H9 (cell line): ENCODE measurements around the gene ZNF319. TPM values are rescaled to one million over a fixed set of nuclear protein-coding genes. Genes with fewer than 3 reads are reported as not detected.

Experiments
- DNase-seq: peaks from one replicate; pipeline ENCODE4 v3.0.0-alpha.2; 2017
- H2AFZ ChIP-seq: one replicate; pipeline ENCODE4 v1.6.1; 2013; ENCODE audit warnings: mild to moderate bottlenecking, low read length, control low read depth, moderate library complexity
- H2AK5ac ChIP-seq: 2 replicates; pipeline ENCODE4 v1.6.1; 2013; ENCODE audit warnings: low read length, control low read depth, mixed read lengths; ENCODE audit not compliant: insufficient read length
- H2BK120ac ChIP-seq: one replicate; pipeline ENCODE4 v1.6.1; 2013; ENCODE audit warnings: low read depth, mild to moderate bottlenecking, low read length, control low read depth, inconsistent platforms; ENCODE audit not compliant: poor library complexity, severe bottlenecking
- H2BK12ac ChIP-seq: 2 replicates; pipeline ENCODE4 v1.6.1; 2013; ENCODE audit warnings: low read length, control low read depth, mixed read lengths, low read depth; ENCODE audit not compliant: insufficient read length
- H2BK15ac ChIP-seq: 2 replicates; pipeline ENCODE4 v1.6.1; 2013; ENCODE audit warnings: low read depth, low read length, control low read depth
- H2BK20ac ChIP-seq: one replicate; pipeline ENCODE4 v1.6.1; 2013; ENCODE audit warnings: low read depth, mild to moderate bottlenecking, low read length, control low read depth, inconsistent platforms; ENCODE audit not compliant: poor library complexity, severe bottlenecking
- H2BK5ac ChIP-seq: 2 replicates; pipeline ENCODE4 v1.6.1; 2013; ENCODE audit warnings: low read length, control low read depth, mixed read lengths; ENCODE audit not compliant: insufficient read length
- H3K14ac ChIP-seq: 2 replicates; pipeline ENCODE4 v1.6.1; 2013; ENCODE audit warnings: low read length, control low read depth; ENCODE audit not compliant: insufficient read depth
- H3K18ac ChIP-seq: 2 replicates; pipeline ENCODE4 v1.6.1; 2013; ENCODE audit warnings: low read depth, mild to moderate bottlenecking, mixed read lengths, low read length, control low read depth; ENCODE audit not compliant: insufficient read length
- H3K23ac ChIP-seq: 2 replicates; pipeline ENCODE4 v1.6.1; 2013; ENCODE audit warnings: low read length, control low read depth, mixed read lengths, low read depth; ENCODE audit not compliant: insufficient read length
- H3K23me2 ChIP-seq: 2 replicates; pipeline ENCODE4 v1.6.1; 2013; ENCODE audit warnings: low read depth, mild to moderate bottlenecking, mixed read lengths, low read length, control low read depth; ENCODE audit not compliant: insufficient read length, poor library complexity, severe bottlenecking
- H3K27ac ChIP-seq: 2 replicates; pipeline ENCODE4 v1.5.1; 2013; ENCODE audit warnings: low read length, control low read depth, mixed read lengths, low read depth; ENCODE audit not compliant: insufficient read length
- H3K27me3 ChIP-seq: 2 replicates; pipeline ENCODE4 v1.6.1; 2013; ENCODE audit warnings: low read length, control low read depth, inconsistent platforms; ENCODE audit not compliant: insufficient read depth
- H3K4ac ChIP-seq: 2 replicates; pipeline ENCODE4 v1.6.1; 2013; ENCODE audit warnings: low read depth, mild to moderate bottlenecking, control low read depth, inconsistent platforms, low read length, moderate library complexity
- H3K4me1 ChIP-seq: 2 replicates; pipeline ENCODE4 v1.6.1; 2013; ENCODE audit warnings: low read length, control low read depth, inconsistent platforms; ENCODE audit not compliant: insufficient read depth
- H3K4me2 ChIP-seq: 2 replicates; pipeline ENCODE4 v1.6.1; 2013; ENCODE audit warnings: low read length, control low read depth, mixed read lengths; ENCODE audit not compliant: insufficient read length, insufficient read depth
- H3K56ac ChIP-seq: 2 replicates; pipeline ENCODE4 v1.6.1; 2013; ENCODE audit warnings: low read depth, mild to moderate bottlenecking, mixed read lengths, low read length, control low read depth; ENCODE audit not compliant: insufficient read length
- H3K79me1 ChIP-seq: 2 replicates; pipeline ENCODE4 v1.6.1; 2013; ENCODE audit warnings: low read depth, mild to moderate bottlenecking, moderate library complexity, low read length, control low read depth, inconsistent platforms; ENCODE audit not compliant: insufficient read depth, poor library complexity, severe bottlenecking
- H3K79me2 ChIP-seq: 2 replicates; pipeline ENCODE4 v1.6.1; 2013; ENCODE audit warnings: low read length, control low read depth, inconsistent platforms; ENCODE audit not compliant: insufficient read depth
- H3K9ac ChIP-seq: 2 replicates; pipeline ENCODE4 v1.6.1; 2013; ENCODE audit warnings: low read length, control low read depth, mixed read lengths; ENCODE audit not compliant: insufficient read length; ENCODE audit errors: extremely low read depth
- H3K9me3 ChIP-seq: one replicate; pipeline ENCODE4 v1.6.1; 2013; ENCODE audit warnings: low read depth, low read length, inconsistent platforms; ENCODE audit not compliant: control insufficient read depth
- H3T11ph ChIP-seq: one replicate; pipeline ENCODE4 v1.6.1; 2013; ENCODE audit warnings: mild to moderate bottlenecking, low read length, control low read depth, inconsistent platforms
- H4K20me1 ChIP-seq: one replicate; pipeline ENCODE4 v1.6.1; 2013; ENCODE audit not compliant: control insufficient read depth, insufficient read length, insufficient read depth
- H4K5ac ChIP-seq: 2 replicates; pipeline ENCODE4 v1.6.1; 2013; ENCODE audit warnings: low read depth, mild to moderate bottlenecking, mixed read lengths, low read length, control low read depth; ENCODE audit not compliant: insufficient read length
- H4K8ac ChIP-seq: replicated peaks from 2 replicates; pipeline ENCODE4 v1.6.1; 2013; ENCODE audit warnings: low read length, control low read depth, mixed read lengths, low read depth; ENCODE audit not compliant: insufficient read length
- H4K91ac ChIP-seq: 2 replicates; pipeline ENCODE4 v1.6.1; 2013; ENCODE audit warnings: low read depth, mild to moderate bottlenecking, moderate library complexity, mixed read lengths, low read length, control low read depth; ENCODE audit not compliant: insufficient read length
- H3K27ac Mint-ChIP-seq, 3 experiments: 2 replicates in 2 of 3; 3 replicates in 1 of 3; pipeline ENCODE4 v1.8.0; 2020 to 2021; ENCODE audit warnings: mixed read lengths in 3 of 3, mild to moderate bottlenecking in 1 of 3, moderate library complexity in 1 of 3
- H3K27me3 Mint-ChIP-seq: 2 replicates; pipeline ENCODE4 v1.8.0; 2021; ENCODE audit warnings: low read depth, mild to moderate bottlenecking, moderate library complexity, mixed read lengths
- H3K36me3 Mint-ChIP-seq, 3 experiments: 2 replicates in 2 of 3; 3 replicates in 1 of 3; pipeline ENCODE4 v1.8.0; 2020 to 2021; ENCODE audit warnings: low read depth in 3 of 3, mixed read lengths in 3 of 3; ENCODE audit not compliant: insufficient read depth in 1 of 3
- H3K4me1 Mint-ChIP-seq, 2 experiments: 2 replicates each; pipeline ENCODE4 v1.8.0; 2020; ENCODE audit warnings: mixed read lengths in 2 of 2
- H3K4me3 Mint-ChIP-seq, 2 experiments: 2 replicates in 1 of 2; 3 replicates in 1 of 2; pipeline ENCODE4 v1.8.0; 2020 to 2021; ENCODE audit warnings: mild to moderate bottlenecking in 2 of 2, mixed read lengths in 2 of 2, moderate library complexity in 1 of 2
- H3K9me3 Mint-ChIP-seq, 2 experiments: 2 replicates in 1 of 2; 3 replicates in 1 of 2; pipeline ENCODE4 v1.8.0; 2020; ENCODE audit warnings: mild to moderate bottlenecking in 2 of 2, mixed read lengths in 2 of 2, moderate library complexity in 1 of 2
- WGBS: extraction: QIAGEN DNeasy Blood & Tissue Kit; methylation state at CpG from one replicate; pipeline ENCODE4 v1.1.7; 2013; ENCODE audit warnings: missing lambda C conversion rate, low lambda C conversion rate, mixed read lengths; ENCODE audit not compliant: insufficient read length; ENCODE audit errors: extremely low coverage; 5-methylcytosine and 5-hydroxymethylcytosine counted together
- total RNA-seq: library from RNA; stranded (reverse); gene quantifications from 2 replicates; pipeline ENCODE4 v1.2.1, GENCODE V29; 2021
- TF ChIP-seq, protein P1 (sequence below): fragments of 200-600 bp; sonication (generic); conservative IDR thresholded peaks from 3 replicates; pipeline ENCODE4 v1.8.0; 2021; ENCODE audit warnings: antibody characterized with exemption, mild to moderate bottlenecking

ZNF319 gene
- total RNA-seq, 1 experiment from 2014 or later = 5.6 TPM

DNA sequence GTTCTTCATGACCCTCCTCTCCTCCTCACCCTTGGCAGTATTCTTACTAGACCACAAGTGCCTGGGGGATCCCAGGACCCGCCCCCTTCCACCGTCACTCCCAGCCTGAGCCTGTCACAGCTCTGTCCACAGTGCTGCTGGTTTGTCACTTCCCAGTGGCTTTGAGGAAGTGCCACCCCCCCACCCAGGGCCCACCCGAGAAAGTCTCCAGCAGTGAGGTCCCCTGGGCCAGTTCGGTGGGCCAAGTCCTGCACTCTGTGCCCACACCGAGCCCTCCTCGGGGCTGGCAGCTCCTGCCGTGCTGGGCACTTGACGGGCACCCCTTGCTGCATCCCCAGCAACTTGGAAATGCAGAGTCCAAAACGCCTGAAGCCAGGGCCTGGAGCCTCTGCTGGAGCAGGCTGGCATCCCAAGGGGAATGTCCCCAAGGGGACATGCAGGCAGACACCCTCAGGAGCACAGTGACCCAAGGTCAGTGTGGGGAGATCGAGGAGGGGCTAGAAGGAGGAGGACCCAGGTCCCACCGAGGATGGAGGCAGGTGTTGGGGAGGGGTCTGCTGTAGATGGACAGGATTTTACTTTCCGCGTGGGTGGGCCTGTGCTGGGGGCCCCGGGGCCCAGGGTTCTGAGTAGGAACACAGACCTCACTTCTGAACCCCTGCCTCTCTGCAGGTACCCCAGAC lies 40.6 kb upstream of the ZNF319 start:
- H3K14ac ChIP-seq = no peak overlapping the region
- no peaks in the 10 kb centered on the region for H3K79me1 ChIP-seq
- TF ChIP-seq, protein P1, sequence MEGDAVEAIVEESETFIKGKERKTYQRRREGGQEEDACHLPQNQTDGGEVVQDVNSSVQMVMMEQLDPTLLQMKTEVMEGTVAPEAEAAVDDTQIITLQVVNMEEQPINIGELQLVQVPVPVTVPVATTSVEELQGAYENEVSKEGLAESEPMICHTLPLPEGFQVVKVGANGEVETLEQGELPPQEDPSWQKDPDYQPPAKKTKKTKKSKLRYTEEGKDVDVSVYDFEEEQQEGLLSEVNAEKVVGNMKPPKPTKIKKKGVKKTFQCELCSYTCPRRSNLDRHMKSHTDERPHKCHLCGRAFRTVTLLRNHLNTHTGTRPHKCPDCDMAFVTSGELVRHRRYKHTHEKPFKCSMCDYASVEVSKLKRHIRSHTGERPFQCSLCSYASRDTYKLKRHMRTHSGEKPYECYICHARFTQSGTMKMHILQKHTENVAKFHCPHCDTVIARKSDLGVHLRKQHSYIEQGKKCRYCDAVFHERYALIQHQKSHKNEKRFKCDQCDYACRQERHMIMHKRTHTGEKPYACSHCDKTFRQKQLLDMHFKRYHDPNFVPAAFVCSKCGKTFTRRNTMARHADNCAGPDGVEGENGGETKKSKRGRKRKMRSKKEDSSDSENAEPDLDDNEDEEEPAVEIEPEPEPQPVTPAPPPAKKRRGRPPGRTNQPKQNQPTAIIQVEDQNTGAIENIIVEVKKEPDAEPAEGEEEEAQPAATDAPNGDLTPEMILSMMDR = no peak
- no peaks in the 10 kb centered on the region for H4K20me1 ChIP-seq
- peaks cover 13 to 74% (median 56%) of the 10 kb centered on the region in 3 experiments for H3K36me3 Mint-ChIP-seq
- no peak overlapping the region for H3T11ph ChIP-seq
- no peaks in the 10 kb centered on the region for H3K23me2 ChIP-seq
- H3K4ac ChIP-seq = no peak overlapping the region
- H3K9ac ChIP-seq = no peak overlapping the region
- no peak overlapping the region for H3K27ac Mint-ChIP-seq
- H2BK5ac ChIP-seq = no peak overlapping the region
- no peak for DNase-seq
- no peaks in the 10 kb centered on the region for H3K79me2 ChIP-seq
- H3K9me3 ChIP-seq = no peaks in the 10 kb centered on the region
- no peaks in the 10 kb centered on the region for H3K4me1 Mint-ChIP-seq
- H4K8ac ChIP-seq = no peak overlapping the region
- no peak overlapping the region for H3K23ac ChIP-seq
- H4K5ac ChIP-seq = no peak overlapping the region
- H3K4me2 ChIP-seq = no peak overlapping the region
- H3K27me3 ChIP-seq = no peaks in the 10 kb centered on the region
- no peak overlapping the region for H2AK5ac ChIP-seq
- H3K27ac ChIP-seq = no peak overlapping the region
- H3K18ac ChIP-seq = no peak overlapping the region
- H3K9me3 Mint-ChIP-seq = no peaks in the 10 kb centered on the region; a peak in 1 of 5 replicates
- no peak overlapping the region for H2AFZ ChIP-seq
- H2BK12ac ChIP-seq = no peak overlapping the region
- WGBS = no CpG with 5 or more reads among the region's 14 CpGs
- H2BK20ac ChIP-seq = no peak overlapping the region
- H4K91ac ChIP-seq = no peak overlapping the region
- no peak overlapping the region for H3K4me3 Mint-ChIP-seq
- H3K27me3 Mint-ChIP-seq = no peaks in the 10 kb centered on the region
- H3K56ac ChIP-seq = no peak overlapping the region
- no peak overlapping the region for H2BK120ac ChIP-seq
- no peaks in the 10 kb centered on the region for H3K4me1 ChIP-seq
- H2BK15ac ChIP-seq = no peak overlapping the region
